Inferior parietal cortex (tissue), 1 donor: ENCODE data around the gene IGFLR1.

ENCODE experiments used
- DNase-seq: peaks from one replicate; pipeline ENCODE4 v3.0.0-alpha.2; 2016; ENCODE audit errors: extremely low spot score

Gene IGFLR1

GRCh38 chr19:35755550-35756376, 13.5 kb upstream of the IGFLR1 start:
- no peak for DNase-seq

DNA sequence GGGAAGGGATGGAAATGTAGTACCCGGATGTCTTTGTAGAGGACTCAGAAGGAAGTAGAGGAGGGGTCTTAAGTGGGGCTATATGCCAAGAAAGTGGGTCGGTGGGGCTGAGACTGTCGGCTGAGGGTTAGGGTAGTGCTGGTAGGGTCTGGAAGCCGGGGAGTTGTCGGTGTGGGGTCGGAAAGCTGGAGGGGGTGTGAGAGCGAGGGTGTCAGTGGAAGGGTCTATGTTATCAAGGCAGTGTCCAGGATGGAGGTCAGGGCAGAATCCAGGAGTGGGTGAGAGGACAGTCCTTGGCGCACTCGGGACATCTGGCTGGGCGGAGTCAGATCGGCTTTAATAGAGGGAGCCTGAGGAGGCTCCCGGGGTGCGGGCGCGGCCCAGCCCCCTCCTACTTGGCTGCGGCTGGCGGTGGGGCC, 12.9 kb upstream of the IGFLR1 start:
- no peak for DNase-seq

DNA sequence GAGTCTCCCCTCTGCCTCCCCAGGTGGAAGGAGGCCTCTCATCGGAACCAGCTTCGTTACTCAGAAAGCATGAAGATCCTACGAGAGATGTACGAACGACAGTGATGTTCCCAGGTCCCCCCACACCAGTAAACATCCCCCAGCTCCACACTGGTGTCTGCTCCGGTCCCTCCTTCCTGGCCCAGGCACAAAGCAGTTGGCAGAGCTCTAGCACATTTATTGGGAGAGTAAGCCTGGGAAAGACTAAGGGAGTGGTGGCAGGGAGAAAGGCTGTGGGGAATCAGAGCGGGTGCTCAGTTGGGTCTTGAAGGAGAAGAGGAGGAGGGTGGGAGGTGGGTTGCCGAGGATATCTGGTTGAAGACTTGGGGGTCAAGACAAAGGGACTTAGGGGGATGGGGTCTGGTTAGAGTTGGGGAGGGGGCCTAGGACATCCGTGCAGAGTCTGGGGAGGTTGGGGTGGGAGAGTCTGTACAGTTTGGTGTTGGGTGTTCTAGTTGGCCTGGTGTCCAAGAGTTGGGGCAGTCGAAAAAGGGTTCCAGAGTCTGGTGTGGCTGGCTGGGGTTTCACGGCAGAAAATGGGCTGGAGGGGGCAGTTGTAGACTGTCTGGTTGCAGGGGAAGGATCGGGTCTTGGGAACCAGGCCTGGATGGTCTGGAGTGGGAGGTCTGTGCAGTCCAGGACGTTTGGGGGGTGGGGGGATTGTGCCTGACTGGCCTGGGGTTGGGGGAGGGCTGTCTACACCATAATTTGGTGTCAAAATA, 12.3 kb upstream of the IGFLR1 start:
- DNase-seq: no peak

DNA sequence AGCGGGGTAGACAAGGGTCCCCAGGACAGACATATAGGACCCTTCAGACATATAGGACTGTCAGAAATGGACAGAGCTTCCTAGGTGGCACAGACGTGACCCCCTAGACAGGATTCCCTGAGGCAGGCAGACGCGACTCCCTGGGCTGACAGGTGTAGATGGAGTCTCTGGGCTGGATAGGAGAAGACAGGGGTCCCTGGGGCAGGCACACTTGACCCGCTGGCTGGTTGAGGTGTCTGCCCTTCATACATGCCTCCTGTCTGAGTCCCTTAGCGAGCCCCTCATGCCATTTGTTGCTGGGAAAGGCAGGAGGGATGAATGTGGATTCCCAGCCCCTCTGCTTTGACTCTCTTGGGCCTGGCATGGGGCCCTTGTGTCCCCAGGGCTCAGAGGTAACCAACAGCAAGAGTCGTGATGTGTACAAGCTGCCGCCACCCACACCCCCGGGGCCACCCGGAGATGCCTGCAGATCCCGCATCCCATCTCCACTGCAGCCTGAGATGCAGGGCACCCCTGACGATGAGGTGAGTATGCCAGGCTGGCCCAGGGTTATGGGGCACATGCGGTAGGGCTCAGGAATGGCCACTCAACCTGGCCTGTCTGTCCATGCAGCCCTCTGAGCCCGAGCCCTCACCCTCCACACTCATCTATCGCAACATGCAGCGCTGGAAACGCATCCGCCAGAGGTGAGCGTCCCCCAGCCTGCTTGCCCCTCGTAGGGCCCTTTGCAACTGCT, 11.6 kb upstream of the IGFLR1 start:
- DNase-seq: no peak

DNA sequence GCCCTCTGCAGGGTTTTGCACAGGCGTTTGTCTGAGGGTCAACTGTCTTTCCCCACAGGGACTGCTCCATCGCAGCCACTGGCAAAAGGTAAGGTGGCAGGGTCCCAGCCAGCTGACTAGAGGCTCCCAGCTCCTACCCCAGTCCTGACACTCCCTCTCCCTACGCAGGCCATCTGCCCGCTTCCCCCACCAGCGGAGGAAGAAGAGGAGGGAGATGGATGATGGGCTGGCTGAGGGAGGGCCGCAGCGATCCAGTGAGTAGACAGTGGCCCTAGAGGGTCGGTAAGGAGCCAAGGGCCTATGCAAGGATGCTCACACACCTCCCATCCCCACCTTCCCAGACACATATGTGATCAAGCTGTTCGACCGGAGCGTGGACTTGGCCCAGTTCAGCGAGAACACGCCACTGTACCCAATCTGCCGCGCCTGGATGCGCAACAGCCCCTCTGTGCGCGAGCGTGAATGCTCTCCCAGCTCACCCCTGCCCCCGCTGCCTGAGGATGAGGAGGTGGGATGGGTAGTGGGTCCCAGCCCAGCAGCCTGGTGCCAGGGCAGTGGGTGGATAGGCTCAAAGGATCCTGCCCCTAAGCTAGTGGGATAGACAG, 10.6 kb upstream of the IGFLR1 start:
- no peak for DNase-seq

- no peak for DNase-seq
Measured at GRCh38 chr19:35751839-35752745, 9.8 kb upstream of the IGFLR1 start.

DNA sequence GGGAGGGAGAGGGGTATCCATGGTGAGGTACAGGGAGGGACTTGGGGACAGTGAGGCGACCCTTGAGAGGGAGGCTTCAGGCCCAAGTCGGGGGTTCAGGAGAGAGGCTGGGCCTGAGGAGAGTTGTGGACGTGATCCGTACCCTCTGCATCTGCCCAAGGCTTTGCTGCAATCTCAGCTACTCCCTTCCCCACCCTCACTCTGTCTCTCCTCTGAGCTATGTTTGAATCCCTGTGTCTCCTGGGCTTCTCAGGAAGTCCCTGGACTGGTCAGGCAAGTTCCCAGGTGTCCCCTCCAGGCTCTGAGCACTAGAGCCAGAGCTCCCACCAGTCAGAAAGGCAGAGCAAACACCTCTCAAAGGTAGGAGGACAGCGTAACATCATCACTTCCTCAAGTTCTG, 7.9 kb upstream of the IGFLR1 start:
- no peak for DNase-seq

DNA sequence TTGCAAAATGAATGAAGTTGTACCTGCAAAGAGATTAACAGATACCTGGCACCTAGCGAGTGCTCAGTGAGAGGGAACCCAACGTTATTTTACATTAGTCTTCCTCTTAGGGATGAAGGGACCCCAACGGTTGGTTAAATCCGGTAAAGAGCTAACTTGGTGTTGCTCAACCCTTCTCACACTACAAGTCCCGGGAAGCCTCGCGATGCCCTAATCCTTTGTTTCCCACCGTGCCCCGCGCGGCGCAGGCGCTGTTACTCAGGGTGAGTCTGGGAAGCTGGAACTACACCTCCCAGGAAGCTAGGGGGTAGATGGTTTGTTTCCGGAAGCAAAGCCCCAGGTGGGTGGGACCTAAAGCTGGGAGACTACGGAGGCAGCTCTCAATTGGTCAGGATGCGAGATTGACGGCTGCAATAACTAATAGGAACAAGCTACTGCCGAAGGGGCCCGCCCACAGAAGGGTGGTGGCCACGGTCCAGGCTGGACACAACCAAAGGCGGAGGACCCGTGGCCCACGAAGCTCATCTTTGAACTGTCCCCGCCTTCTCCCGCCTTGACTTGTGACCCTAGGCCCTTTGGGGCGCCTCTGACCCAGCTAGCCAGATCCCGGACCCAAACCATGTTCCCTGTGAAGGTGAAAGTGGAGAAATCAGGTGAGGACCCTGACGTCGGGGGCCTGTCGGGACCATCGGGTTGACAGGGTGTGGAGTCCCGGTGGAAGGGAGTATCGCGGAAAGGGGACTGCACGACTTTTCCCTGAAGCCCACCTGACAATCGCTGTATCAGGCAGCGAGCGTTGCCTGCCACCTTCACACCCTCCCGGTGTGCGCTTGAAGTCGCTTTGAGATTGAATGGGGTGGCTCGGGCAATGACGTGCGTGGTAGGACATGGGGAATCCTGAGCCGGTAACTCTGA, 6.1 kb upstream of the IGFLR1 start, which contains the start of gene LIN37:
TSS of gene LIN37 (plus strand) at position 471 of the 915 bp plus-strand sequence. CDS start at position 620, 149 bp downstream.
- DNase-seq: peak; percentile 100

DNA sequence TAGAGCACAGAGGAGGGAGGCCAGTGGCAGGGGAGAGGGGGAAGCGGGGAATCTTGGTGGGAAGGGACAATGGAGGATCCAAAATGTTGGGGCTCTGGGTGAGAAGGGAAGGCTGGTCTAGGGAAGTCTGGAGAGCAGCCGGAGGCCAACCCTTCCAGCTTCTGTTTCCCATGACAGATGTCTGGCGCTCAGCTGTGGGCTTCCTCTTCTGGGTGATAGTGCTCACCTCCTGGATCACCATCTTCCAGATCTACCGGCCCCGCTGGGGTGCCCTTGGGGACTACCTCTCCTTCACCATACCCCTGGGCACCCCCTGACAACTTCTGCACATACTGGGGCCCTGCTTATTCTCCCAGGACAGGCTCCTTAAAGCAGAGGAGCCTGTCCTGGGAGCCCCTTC, 4.3 kb upstream of the IGFLR1 start:
- DNase-seq: no peak

DNA sequence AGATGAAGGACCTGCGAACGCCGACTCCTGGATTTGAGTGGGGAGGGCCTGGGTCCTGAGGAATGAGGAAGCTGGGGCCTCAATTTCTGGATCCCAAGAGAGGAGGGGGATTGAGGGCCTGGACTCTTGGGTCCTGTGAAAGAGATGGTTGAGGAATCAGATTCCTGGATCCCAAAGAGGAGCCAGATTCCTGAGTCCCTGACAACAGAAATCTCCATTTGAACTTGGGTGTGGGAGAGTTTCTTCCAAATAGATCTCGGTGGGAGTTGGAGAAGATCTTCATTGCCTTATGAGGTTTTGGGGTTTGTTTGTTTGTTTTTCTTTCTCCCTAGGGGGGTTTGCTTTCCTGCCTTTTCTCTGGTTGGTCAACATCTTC, 3.8 kb upstream of the IGFLR1 start:
- DNase-seq: no peak

GRCh38 chr19:35745328-35746086, 3.3 kb upstream of the IGFLR1 start, which contains the start of the genes PSENEN and U2AF1L4:
PSENEN (plus strand) TSS chr19:35745651; CDS start chr19:35745931, 280 bp downstream.
U2AF1L4 (minus strand) TSS chr19:35745418; CDS start chr19:35745391, 27 bp downstream.
- peak; percentile 100 for DNase-seq

DNA sequence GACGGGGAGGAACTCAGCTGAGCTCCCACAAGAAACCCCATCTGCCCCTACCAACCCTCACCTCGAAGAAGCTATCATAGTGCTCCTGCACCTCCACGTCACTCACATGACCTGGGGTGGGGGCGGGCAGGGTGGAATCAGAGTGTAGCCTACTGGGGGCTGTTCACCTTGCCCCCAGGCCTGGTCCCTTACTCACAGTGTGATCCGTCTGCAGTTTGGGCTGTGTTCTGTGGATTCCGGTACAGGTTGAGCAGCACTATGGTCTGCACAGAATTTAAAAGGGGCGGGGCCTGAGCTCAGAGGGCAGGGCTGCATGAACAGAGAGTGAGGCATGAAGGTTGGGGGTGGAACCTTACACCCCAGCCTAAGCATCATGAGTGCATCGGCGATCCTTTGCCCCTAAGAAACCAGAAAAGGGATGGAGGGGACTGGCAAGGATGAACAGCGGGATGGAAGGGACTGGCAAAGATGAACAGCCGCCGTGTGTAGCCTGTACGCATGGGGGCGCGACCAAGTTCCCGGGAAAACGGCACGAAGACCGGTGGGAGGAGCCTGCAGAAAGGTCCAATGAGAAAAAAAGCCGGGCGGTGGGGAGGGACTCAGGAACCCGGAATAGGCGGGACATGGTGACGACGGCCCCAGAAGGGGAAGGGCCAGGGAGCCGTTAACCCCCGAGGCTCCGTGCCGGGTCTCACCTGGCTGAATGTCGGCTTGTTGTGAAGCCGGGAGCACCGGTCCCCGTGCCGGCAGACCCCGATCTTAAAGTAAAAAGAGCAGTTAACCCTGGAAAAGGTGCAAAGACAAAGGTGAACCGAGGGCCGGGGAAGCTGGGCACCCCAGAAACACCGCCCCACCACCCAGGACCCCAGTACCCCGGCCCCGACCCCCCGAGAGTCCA, 2.4 kb upstream of the IGFLR1 start:
- DNase-seq: peak; percentile 95

- DNase-seq: no peak
Measured at GRCh38 chr19:35743640-35744429, 1.6 kb upstream of the IGFLR1 start.

DNA sequence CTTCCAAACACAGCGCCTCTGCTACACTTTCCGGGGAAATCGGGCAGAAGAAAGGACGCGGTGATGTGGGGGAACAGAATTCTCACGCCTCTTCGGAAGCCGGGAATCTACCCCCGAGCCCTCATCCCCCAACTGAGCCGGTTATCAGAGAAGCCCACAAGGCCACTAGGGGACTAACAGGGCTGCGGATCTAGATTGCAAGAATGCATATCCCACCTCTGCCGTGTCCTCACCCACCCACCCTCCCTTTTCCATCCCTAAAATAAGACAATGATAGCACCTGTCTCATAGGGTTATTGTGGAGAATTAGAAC, 1.1 kb downstream of the IGFLR1 start:
- DNase-seq: no peak

DNA sequence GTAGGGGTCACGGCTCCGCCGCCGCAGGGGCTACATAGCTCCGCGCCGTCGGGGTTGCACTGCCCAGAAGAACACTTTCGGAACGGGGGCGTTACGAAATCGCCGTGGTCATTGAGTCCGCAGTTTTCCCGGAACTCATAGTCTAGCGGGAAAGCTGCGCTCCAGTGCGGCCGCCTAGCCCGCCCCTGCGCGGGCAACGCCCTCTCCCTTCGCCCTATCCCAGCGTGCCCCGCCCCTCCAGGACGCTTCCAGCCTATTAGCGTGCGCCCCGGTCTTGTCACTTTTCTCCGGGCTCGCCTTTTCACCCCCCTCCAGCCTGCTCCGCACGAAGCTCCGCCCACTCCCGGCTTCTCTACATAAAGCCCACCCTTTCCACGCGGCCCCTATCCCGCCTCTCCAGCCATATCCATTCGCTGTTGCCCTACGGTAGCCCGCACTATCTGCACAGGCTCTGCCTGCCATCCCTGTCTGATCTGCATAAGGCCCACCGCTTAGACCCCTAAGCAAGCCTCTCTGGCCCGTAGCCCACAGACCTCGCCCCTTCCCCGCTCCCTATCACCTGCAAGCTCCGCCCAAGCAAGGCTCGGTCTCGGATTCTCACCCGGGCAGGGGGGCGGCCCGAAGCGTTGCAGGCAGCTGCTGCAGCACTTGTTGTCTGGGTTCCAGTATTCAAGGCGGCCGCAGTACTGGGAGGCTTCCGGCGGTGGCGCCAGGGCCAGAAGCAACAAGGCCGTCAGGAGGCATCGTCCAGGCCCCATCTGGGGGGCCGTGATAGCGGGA, 1.6 kb downstream of the IGFLR1 start:
- DNase-seq: peak; percentile 96

GRCh38 chr19:35740108-35740422, 2.2 kb downstream of the IGFLR1 start:
- DNase-seq: no peak
